HG03469 (cell line): ENCODE results near the gene HK1.
A peak's percentile ranks its signal among the peaks of the same experiment; 100 is the strongest.
"Not testable (repeated sequence)": the region's sequence is repeated elsewhere in the genome, so short reads cannot be mapped to it uniquely, and the experiment has no call there.

Experiments used
- ATAC-seq: cut with Tn5 transposase; IDR thresholded peaks from one replicate; pipeline ENCODE4 v1.9.1; 2021; ENCODE audit warnings: mild to moderate bottlenecking, moderate library complexity, moderate number of reproducible peaks; ENCODE audit not compliant: unreplicated experiment

Gene HK1

DNA sequence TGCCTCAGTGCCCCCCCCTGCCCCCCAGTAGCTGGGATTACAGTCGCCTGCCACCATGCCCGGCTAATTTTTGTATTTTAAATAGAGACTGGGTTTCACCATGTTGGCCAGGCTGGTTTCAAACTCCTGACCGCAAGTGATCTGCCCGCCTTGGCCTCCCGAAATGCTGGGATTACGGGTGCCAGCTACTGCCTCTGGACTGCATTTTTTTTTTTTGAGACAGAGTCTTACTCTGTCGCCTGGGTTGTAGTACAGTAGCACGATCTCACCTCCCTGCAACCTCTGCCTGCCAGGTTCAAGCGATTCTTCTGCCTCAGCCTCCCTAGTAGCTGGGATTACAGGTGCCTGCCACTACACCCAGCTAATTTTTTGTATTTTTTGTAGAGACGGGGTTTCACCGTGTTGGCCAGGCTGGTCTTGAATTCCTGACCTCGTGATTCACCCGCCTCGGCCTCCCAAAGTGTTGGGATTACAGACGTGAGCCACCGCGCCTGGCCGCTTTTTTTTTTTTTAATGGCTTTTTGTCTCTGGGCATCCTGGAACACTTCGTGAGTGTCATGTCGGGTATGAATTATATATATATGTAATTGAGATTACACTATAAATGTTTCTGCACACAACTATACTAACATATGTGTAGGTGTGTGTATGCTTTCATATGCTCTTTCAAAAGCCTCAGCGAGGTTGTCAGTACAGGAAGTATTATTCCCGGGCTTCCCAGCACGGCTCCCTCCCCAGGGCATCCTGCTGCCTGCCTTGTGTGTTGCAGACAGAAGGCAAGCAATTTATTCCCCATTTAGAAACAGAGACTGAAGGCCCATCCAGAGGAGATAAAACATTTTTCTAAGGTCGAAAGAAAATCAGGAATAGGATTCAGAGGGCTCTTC is 47.6 kb downstream of the HK1 start:
- ATAC-seq = not testable (repeated sequence)

GRCh38 chr10:69326692-69327091 is 48.4 kb downstream of the HK1 start:
- ATAC-seq = no peak

- ATAC-seq = peak; percentile 61
Measured at GRCh38 chr10:69327463-69328379, 49.4 kb downstream of the HK1 start.

GRCh38 chr10:69328380-69328735 is 50.1 kb downstream of the HK1 start:
- no peak for ATAC-seq

DNA sequence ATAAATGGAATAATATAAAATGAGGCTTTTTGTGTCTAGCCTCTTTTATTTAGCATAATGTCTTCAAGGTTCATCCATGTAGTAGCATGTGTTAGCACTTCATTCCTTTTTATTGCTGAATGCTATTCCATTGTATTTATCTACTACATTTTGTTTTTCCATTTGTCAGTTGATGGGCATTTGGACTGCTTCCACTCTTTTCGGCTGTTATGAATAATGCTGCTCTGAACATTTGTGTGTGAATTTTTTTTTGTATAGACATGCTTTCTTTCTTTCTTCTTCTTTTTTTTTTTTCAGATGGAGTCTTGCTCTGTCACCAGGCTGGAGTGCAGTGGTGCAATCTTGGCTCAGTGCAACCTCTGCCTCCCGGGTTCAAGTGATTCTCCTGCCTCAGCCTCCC is 50.6 kb downstream of the HK1 start:
- not testable (repeated sequence) for ATAC-seq

- ATAC-seq = no peak
Measured at GRCh38 chr10:69329721-69330178, 51.5 kb downstream of the HK1 start.

DNA sequence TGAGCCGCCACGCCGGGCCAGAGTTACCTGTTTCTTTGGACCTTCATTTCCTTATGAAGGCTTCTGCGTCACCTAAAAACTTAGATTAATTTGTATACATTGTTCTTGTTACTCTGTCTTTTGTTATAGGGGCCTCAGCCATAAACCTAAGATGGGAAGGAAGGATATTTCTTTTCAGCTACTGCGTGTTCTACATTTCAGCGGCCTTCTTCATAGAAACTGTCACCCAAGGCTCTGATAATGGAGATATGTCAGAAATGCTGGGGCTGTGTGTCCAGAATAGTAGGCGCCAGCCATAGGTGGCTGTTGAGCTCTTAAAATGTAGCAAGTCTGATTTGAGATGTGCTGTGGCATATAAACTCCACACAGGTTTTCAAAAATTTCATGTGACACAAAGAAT is 52.9 kb downstream of the HK1 start:
- ATAC-seq = no peak

GRCh38 chr10:69332278-69333010 is 54.1 kb downstream of the HK1 start:
- no peak for ATAC-seq

DNA sequence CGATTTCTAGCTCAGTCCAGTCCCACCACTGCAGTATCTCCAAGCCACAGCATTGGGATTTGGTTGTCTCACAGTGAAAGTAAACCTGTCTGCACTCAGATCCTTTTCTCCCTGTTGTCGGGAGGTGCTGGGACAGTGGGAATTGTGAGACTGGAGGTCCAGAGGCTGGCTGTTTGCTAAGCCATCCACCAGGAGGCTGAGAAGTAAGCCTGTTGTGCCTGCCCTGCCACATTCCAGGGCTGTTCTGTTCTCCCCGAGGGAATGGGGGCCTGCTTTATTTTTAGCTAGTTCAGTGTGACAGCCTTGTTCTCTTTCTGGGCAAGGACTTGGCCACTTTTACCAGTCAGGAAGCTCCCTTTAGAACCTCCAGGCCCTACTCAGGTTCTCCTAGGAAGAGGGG is 54.9 kb downstream of the HK1 start:
- no peak for ATAC-seq

- not testable (repeated sequence) for ATAC-seq
Measured at GRCh38 chr10:69333865-69334301, 55.6 kb downstream of the HK1 start.

DNA sequence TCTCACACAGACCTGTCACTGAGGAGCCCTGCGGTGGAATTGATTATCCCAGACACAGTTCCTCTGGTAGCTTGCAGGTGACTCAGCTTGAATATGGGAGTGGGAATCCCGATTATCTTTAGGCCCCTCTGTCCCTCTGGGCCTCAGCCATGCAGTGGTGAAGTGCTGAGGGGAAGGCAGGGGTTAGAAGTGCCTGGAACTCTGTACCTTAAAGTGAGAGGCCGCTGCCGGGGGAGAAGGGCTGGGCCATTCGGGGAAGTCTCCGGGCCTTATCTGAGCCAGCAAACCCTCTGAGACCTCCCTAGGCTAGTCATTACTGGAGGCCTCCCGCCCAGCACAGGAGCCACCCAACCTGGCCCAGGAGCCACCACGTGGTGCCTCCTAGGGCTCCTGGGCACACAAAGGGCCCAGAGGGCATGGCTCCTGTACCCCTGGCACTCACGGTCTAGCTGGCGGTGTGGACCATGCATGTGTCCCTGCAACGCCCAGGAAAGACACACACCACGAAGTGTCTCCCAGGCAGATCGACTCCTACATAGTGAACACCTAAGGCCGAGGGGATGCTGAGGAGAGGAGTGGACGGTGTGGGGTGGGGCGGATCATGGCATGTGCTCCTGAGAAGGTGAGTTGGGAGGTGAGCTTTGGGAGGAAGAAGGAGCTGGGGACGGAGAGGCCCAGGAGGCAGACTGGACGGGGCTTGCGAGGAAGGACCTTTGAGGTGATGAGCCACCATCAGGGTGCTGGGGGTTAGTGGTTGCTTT is 56.2 kb downstream of the HK1 start:
- ATAC-seq = no peak

GRCh38 chr10:69335063-69335587 is 56.8 kb downstream of the HK1 start:
- ATAC-seq = no peak

GRCh38 chr10:69335613-69336012 is 57.3 kb downstream of the HK1 start:
- no peak for ATAC-seq

GRCh38 chr10:69336952-69337295 is 58.6 kb downstream of the HK1 start:
- ATAC-seq = no peak

GRCh38 chr10:69337296-69338132 is 59.2 kb downstream of the HK1 start:
- no peak for ATAC-seq

GRCh38 chr10:69338133-69338456 is 59.8 kb downstream of the HK1 start:
- no peak for ATAC-seq

GRCh38 chr10:69338547-69339450 is 60.5 kb downstream of the HK1 start:
- ATAC-seq = no peak

DNA sequence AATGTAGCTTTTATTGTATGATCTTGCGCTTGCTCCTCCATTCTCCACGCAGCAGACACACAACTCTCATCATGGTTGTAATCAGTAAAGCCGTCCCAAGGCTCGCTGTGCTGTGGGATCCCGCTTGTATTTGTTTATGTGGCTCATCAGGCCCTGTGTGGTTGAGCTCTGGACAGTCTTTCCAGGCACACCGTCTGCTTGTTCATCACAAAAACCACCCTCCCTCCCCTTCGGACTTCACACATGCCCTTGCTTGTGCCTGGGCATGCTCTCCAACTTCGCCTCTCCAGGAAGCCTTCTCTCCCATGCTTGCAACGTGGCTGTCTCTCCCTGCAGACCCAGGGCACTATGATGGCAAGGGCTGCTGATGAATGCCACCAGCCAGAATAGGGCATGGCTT is 62.4 kb downstream of the HK1 start:
- ATAC-seq = no peak
